ENCODE results near the gene GGACT.

The GGACT gene

DNA sequence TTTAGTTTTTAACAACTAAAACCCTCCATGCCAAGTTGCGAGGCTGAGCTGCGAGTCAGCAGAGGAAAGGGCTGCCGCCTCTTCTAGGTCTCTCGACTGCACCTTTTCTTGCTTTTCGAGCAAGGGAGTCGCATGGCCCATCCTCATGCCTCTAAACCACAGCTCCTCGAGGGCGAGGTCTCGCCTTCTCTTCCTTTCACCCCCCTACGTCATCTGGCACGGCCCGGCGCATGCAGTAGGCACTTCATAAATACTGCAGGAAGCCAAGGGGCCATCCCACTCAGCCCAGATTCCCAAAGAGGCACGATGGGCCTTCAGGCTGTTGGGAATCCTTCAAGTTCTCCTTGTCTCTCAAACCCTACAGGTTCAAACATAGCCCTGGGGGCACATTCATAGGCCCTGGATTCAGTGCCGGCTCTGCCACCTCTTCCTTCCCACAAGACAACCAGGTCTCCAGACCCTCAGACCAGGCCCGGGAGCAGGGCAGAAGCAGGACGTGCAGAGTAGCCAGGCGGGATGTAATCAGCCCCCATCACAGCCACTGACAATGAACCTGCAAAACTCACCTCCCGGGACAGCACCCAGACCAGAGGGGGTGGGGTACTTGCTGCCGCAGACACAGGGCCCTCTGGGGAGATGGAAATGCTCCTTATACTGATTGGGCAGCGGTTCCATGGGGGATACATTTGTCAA is 41.7 kb downstream of the GGACT start:
- DNase-seq, result no peak

DNA sequence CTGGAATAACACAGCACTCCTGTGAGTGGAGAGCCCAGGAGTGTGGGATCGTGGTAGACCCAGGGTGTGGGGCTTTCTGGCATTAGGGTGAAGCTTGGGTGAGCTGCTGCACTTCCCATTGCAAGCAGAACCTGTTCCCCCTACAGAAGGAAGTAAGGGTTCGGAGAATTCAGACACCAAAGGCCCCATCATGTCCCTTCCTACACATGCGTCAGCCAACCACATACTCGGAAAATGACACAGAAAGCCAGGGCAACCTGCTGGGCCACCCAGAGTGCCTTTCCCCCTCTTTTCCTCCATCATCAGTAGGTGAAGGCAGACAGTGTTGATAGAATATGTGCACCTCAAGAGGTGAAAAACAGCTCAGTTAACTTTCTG is 42.9 kb downstream of the GGACT start:
- no peak for DNase-seq

DNA sequence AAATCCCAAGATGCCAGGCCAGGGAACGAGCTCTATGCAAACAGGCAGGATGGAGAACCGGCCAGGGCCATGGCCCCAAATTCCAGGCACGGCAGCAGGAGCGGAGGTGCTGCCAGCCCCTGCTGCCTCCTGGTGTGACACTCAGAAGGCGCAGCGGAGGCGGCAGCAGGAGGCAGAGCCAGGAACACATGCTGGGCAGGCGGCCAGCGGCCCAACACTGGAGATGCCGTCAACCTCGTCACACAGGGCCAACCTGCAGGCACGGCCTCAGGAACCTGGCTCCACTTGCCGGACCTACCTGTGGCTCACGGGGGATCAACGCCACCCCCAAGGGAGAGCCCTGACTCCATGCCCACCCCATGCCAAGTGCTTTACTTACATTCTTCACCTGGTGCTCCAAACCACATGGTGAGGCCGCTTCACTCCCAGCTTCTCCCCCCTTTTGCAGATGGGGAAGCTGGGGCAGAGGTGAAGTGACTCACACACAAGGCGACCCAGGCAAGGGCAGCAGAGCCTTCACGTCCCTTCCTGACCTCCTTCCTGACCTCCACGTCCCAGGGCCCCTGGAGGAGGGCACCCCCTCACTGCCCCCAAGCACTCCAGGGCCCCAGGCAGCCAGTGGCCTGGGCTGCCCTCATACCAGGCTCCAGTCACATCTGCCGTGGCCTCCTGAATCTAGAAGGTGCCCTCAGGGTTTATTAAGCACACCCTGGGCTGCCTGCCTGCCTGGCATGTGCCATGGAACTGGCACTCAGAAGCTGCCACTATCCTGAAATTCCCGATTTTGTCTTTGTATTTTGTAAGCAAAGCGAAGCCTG is 43.5 kb downstream of the GGACT start:
- peak; percentile 70 for DNase-seq

DNA sequence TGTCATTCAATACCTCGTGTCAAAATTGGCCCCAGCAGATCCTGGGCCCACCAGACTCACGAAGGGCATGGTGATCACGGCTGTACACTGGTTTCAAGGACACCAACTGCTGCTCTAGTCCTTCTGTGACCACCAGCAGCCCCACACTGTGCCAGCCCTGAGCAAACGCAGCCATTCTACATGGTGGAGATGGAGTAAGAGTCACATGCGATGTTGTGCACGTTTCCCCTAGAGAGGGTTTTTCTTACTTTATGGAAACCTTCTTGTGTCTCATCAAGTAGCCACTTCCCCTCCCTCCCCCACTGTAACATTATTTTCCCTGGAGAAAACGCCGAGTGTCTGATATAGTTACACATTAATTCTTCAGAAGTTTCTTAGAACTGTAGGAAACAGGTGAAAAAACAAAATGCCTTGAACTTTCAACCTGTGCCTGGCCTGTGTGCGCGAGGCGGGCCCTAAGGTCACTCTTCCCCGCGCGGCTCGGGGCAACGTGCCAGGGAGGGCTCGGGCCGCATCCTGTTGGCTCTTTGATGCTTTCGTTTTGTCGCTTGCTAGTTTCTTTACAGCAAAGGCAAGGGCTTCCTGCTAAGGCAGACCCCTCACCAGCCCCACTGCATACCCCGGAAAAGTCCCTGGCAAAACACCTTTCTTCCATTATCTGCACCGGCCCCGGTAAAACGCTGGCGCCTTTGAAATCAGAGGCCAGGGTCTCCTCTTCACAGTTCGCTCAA is 44.6 kb downstream of the GGACT start:
- no peak for DNase-seq

DNA sequence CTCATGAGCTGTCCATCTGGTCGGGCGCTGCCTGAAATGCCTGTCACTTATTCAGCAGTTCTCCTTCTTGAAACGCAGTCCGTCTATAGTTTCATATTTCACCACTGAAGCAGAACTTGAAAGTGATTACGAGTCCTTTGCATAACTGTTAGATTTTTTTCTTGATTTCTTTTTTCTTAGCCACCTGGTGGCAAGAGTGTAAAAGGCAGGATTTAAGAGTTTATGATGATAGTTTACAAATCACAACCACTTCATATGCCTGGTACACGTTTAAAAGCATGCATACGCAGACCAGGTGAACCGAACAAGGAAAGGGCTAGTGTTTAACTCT is 45.8 kb downstream of the GGACT start:
- peak; percentile 27 for DNase-seq

DNA sequence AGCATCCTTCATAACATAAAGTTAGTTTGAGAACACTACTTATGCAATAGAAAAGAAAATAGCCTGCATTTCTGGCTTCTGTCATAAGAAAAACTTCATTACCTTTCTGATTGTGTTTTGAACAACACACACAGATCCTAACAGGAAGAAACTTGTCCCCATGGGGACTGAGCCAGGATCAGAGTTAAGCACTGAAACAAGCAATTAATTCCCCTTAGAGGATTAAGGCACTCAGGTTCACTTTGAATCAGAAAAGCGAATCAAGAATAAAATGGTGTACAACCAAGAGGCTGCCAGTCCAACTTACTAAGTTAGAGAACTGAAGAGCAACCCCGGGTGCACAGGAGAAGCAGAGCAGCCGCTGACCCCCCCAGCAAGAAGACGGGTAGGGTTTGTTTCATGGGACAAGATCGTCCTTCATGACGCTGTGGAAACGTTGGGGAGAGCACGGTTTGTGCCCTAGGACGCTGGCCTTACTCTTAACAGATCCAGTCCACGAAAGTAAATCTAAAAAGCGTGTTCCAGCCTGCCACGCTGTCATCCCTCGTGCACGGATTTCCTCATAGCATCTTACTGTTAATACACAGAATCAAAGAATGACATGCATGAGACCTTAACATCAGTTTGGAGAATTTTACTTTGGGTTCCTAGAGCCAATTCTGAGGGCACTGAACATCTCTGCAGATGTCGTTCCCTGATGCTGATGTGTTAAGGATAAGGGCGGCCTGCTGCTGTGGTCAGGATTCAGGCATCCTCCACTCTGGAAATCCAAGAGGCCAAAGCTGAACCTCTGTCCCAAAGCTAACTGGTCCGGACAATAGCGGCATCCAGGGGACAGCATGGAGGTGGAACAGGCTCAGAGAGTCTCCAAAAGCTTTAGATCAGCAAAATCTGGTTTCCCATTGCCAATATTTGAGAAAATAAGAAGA is 46.4 kb downstream of the GGACT start:
- no peak for DNase-seq

DNA sequence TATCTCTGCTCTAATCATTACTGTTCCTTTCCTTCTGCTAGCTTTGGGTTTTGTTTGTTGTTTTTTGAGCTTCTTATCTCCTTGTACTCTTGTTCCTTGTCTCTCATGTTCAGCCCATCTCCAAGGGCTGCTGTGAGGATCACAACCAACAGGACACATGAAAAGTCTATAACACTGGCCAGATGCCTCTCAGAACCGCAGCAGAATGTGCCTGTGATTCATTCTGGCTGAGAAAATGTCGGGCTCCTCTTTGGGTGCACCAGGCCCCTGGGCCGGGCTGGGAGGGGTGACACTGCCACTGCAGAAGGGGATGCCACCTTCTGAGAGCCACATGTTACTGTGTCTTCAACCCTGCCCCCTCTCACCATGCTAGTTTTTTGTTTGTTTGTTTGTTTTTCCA is 48.0 kb downstream of the GGACT start:
- DNase-seq, result no peak

DNA sequence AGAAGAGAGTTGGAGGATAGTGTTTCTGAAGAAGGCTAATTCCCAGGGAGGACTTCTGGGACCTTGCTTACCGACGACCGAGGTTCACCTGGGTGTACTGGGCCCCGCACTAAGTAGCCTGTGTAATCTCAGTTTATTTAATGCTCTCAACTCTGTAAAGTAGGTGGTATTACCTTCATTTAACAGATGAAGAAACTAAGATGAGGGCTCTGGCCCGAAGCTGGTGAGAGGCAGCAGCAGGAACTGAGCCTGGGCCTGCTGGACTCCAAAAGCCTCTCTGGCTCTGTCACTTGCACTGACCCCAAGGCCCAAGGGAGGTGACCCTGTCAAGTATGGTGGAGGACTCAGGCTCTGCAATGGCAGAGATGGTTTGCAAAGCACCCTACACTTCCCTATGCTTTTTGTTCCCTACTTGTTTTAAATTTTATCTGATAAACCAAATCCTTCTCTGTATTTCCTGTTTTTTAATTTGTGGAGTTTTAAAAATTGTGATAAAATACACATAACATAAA is 50.6 kb downstream of the GGACT start:
- DNase-seq, result no peak

DNA sequence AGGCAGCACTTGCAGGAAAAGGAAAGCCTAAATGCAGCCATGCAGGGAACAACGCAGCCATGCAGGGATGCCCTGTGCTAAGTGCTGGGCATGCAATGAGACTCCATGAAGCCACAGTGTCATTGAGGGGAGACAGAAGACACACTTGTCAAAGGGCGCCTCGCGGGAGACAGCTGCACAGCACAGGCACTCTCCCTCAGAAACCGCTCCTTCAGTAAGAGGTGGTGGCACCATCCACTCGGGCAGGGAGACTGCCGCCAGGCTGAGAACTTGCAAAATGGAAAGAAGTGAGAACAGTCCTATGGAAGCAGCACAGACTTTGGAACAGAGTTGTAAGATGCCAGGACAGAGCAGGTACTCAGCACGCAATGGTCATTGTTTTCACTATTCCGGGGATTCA is 51.1 kb downstream of the GGACT start:
- no peak for DNase-seq

DNA sequence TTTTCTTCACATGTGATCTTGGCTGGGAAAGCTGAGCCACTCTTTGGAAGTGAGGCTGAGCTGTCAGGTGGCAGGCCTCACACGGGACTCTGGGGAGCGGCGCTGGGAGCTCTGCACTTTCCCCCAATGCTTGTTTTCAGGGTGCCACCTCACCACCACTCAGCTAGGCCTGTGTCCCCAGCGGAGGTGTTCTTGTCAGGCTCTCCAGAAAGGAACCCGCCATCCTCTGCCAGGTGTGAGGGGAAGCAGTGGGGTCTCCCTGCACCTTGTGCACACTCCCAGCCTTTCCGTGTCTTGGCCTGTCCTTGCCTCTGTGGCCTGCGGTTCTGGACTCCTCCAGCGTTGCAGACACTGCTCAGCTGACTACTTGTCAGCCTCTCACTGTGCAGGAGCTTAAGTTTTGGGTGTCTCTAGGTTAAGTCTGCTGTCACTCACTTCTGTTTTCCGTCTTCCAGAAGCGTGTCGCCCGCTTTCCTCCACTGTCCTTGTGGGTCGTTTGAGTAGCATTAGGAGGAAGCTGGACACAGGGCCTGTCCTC is 51.9 kb downstream of the GGACT start:
- no peak for DNase-seq

DNA sequence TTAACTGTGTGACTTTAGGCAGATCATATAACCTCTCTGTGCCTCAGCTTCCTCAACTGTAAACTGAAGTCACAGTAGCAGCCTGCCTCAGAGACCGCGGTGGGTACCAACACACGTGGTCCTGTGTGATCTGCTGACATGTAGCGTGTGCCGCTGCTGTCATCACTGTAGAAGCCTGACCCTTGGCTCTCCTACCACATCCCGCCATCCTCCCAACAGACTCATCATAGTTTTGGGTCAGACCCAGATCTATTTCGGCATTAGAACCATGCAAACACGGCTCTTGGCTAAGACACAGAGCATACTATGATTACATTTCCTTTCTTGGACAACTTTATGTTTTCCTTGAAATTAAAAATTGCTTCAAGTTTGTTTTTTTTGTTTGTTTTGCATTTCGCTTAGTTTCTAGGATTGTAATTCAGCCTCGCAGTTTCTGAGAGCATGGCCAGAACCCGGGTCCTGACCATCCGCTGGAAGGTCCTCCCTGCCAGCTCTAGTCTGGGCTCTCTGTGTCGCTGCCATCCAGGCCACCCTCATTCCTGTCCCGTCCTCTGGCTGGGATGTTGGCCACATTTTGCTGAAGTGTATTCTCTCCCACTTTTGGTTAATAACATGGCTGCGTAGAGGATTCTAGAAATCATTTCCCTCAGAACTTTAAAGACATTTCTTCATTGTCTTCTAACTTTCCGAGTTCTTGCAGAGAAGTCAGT is 53.0 kb downstream of the GGACT start:
- DNase-seq, result no peak

DNA sequence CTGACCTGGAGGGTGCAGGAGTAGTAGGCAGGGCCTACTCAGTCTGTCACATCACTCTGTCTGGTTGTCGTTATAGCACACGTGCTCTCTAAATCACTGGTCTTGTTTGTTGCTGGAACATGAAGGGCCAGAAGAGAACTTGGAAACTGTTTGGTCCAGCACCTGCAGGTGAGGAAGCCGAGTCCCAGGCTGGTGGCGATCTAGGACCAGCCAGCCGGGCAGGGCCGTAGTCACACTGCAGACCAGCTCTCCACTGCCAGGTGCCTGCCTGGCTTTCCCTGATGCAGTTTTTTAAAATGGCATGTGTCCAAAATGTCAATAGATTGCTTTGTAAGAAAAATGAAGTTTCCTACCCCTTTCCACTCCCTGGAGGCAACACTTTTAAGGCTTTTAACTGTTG is 53.7 kb downstream of the GGACT start:
- DNase-seq, result peak; percentile 38

DNA sequence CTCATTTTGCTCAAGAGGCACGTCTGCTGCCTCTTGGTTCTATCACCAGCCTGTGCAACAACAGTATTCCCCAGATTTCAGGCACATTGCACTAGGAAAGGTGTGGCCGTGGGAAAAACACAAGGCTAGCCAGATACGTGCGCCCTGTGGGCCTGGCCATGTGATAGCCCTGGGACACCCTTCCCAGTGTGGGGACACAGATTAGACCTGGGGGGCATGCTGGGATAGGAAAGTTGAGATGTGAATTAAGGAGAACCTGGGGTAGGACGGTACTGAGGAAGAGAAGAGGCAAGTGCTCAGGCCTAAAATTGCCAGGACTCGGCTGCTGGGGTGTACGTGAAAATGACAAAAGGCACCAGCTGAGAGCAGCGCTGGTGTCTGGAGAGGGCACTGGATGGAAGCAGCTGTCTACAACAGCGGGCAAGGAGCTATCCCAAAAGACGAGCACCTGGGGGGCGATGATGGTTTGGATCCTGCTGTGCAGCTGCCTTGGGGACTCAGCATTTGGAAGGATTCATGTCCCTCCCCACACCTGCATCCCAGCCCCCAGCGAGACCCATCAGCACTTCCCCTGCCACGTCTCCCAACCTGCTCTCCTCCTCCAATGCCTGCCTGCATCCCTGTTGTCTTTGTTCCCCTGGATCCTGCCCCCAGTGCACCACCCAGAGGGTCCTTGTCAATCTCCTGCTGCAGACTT is 54.3 kb downstream of the GGACT start:
- DNase-seq, result peak; percentile 49

DNA sequence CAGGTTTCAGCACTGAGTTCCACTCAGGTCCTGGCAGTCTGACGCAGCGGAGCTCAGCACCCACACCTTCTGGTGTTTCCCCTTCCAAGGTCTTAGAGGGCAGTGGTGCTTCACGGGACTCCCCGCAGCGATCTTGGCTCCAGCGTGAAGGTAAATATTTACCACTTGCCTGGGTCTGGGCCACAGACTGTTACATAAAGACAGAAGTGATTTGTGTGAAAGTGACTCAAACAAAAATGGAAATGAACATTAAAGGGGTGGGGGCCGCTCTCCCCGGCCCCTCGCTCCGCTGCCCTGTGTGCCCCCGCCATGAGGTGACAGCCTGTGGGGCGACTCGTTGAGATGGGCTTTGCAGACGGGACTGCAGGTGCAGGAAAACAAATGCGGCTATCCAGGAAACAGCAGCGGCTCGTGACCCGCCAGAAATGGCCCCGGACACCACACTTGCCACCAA is 55.0 kb downstream of the GGACT start:
- DNase-seq, result peak; percentile 96

DNA sequence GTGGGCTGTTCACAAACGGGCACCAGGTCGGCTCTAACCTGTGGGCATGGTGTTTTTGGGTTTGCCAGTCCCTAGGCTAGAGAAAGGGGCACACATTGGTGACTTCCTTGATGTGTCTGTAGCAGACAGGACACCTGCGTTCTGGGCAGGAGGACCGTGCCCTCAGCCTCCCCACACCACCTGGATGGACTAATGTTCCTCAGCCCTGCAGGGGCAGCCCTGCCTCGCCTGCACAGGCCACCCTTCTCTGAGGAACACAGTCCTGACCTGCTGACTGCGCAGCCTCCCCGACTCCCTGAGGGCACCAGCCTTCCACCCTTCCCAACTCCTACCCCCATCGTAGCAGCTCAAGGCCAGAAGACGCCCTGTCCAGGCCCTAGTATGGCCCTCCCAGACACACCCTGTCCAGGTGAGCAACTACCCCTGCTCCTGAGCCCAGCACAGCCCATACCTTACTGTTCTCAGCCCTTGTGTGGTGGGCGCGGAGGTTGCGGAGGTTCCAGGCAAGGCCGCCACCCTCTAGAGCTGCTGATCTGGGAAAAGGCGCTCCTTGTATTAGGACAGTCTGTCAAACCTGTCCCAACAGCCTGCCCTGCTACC is 55.7 kb downstream of the GGACT start:
- no peak for DNase-seq

DNA sequence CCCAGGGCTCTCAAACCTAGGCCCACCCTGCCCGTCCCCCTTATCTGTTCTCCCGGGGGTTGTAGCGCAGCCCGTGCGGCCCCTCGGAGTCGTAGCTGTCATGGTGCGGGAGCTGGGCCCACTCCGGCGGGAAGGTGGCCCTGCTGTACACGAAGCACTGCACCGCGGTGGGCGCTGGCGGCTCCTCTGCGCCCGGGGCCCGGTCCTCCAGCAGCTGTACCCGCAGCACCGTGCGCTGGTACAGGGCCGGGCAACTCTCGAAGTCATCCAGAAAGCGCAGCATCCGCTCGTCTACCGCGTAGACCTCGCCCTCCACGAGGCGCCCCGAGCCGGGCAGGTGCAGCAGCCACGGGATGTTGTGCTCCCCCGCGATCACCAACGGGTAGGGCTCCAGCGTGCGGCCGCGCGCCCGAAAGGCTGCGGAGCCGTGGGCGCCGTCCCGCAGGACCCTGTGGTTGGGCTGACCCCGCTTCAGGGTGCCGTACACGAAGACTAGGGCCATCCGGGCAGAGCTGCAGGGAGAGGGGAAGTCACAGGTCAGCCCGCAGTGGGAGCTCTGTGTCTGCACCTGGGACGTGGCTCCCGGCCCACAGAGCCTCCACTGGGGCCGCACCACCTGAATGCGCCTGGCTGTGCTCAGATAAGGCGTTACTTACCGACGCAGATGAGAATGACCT is 56.4 kb downstream of the GGACT start:
- no peak for DNase-seq

DNA sequence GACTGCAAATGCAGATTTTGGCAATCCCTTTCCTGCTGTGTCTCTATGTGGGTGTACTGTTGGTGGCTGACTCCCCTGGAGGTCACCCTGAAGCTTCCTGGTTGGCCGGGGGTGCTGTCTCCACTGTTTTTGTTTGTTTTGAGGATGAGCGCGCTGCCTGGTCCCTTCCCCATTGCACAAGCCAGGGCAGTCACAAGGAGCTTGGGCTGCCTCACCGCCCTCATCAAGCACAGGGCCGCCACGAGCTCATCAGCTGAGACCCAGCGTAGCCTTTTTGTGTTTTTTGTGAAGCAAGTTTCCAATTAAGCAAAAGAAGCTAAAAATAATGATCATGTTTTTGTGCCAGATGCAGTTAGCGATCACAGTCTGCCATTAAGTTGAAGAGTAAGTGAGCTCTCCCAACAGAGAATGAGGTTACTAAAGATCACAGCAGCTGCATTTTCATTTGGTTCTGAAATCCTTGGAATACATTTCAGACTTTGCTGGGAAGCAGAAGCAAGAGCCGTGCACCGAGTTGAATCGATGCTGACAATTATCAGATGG is 57.8 kb downstream of the GGACT start:
- peak; percentile 78 for DNase-seq

DNA sequence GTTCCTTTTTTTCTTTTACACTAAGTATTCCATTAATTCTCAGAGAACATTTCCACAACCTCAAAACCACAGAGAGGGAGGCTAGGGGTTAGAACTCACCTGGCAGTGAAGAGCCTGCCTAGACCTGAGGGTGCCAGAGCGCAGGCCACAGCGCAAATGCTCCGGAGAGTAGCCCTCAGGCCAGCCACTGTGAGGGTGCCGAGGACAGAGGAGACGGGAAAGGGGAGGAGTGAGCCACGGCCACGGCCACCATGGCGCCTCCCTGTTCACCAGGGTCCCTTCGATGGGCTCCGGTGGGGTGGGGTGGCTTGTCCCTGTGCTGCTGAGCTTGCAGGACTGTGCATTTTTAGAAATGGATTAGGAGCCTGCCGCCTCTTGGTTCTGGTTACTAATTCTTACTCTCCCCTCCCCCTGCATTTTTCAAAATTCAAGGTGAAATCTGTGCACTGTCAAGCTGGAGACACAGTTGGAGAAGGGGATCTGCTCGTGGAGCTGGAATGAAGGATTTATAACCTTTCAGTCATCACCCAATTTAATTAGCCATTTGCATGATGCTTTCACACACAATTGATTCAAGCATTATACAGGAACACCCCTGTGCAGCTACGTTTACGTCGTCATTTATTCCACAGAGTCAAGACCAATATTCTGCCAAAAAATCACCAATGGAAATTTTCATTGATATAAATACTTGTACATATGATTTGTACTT is 58.8 kb downstream of the GGACT start:
- DNase-seq, result no peak

DNA sequence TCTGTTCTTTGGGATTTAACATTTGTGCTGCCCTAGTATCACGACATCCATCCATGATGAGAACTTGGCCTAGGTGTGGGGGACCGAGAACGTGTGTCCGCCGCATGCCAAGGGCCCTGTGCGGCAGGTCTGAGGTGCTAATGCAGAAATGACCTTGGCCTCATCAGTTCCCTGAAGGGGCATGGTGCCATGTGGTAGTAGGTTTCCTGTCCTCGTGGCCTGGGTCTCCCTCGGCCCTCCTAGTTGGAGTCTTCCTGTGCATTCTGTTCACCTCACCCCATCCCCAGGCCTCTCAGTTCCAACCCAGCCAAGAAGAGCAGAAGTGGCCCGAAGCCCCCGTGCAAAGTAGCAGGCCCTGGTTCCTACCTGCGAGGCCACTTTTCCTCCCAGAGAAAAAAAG is 59.8 kb downstream of the GGACT start:
- no peak for DNase-seq

Data from NCI-H1092 treated with DMSO at 0.1 percent for 48 hours (cell line).